Type B pancreatic cell (in vitro differentiated cells): ENCODE data around the gene ELK3. TPM values are rescaled to one million over a fixed set of nuclear protein-coding genes. Genes with fewer than 3 reads are reported as not detected.
A peak's percentile ranks its signal among the peaks of the same experiment; 100 is the strongest.

Source experiments
- DNase-seq: peaks from one replicate; pipeline ENCODE4 v3.0.0; 2021; ENCODE audit warnings: mixed read lengths; ENCODE audit not compliant: unreplicated experiment; ENCODE audit errors: extremely low spot score
- H3K27ac Mint-ChIP-seq: 2 replicates; pipeline ENCODE4 v1.8.0; 2021; ENCODE audit warnings: mild to moderate bottlenecking, mixed read lengths
- H3K27me3 Mint-ChIP-seq: 2 replicates; pipeline ENCODE4 v1.8.0; 2021; ENCODE audit warnings: mixed read lengths
- H3K36me3 Mint-ChIP-seq: 2 replicates; pipeline ENCODE4 v1.8.0; 2021; ENCODE audit warnings: mixed read lengths
- H3K4me1 Mint-ChIP-seq: one replicate; pipeline ENCODE4 v1.8.0; 2021; ENCODE audit warnings: mixed read lengths; ENCODE audit not compliant: unreplicated experiment
- H3K4me3 Mint-ChIP-seq: 2 replicates; pipeline ENCODE4 v1.8.0; 2021; ENCODE audit warnings: mild to moderate bottlenecking, mixed read lengths
- H3K9me3 Mint-ChIP-seq: 2 replicates; pipeline ENCODE4 v1.8.0; 2021; ENCODE audit warnings: mixed read lengths
- total RNA-seq: library from RNA; stranded (reverse); gene quantifications from 2 replicates; pipeline ENCODE4 v1.2.1, GENCODE V29; 2021; ENCODE audit warnings: low replicate concordance
- TF ChIP-seq, protein P1 (sequence below): fragments of 200-600 bp; sonication (generic); conservative IDR thresholded peaks from 2 replicates; pipeline ENCODE4 v1.5.0; 2021; ENCODE audit warnings: antibody characterized with exemption, mild to moderate bottlenecking

The ELK3 gene
- total RNA-seq, 1 donor from 2014 or later, result 17.6 TPM

DNA sequence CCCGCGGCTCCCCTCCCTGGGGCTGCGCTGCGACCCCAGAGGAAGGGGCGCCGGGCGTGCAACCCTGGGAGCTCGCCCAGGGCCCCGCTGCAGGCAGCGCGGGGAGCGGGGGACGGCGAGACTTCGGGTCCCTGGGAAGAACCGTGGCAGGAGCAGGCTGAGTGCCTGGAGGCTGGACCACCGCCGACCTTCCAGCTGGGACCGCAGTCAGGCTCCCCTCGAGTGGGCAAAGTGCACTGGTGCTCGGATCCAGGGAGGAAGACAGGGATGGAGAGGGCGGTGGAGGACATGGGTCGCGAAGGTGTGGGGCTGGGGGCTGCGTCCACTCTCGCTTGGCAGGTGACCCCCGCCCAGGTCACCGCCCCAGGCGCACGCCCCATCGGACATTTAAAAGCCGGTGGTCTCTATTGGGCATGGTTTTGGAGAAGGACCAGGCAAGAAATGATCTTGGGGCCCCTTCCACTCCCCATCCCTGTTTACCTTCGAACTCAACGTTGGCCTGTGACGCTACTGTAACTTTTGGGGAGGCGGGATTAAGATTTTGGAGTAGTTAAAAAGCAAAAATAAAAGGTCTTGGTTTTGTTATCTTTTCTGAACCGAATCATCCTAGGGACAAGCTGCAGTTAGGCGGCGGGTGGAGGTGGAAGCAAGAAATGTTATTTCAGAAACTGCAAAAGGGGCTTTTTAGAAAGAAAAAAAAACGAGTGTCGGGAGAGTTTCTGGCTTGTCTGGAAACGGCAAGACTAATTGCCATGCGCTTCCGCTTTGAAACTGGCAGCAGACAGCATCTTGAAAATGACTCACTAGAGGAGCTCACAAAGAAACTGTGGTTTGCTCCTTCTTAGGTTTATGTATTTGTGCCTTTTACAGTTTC, 1.0 kb downstream of the ELK3 start:
- peak overlapping the region; percentile 95 for H3K4me3 Mint-ChIP-seq
- no peaks in the 10 kb centered on the region for H3K9me3 Mint-ChIP-seq
- peak overlapping the region; percentile 94 for H3K27ac Mint-ChIP-seq
- TF ChIP-seq, protein P1, sequence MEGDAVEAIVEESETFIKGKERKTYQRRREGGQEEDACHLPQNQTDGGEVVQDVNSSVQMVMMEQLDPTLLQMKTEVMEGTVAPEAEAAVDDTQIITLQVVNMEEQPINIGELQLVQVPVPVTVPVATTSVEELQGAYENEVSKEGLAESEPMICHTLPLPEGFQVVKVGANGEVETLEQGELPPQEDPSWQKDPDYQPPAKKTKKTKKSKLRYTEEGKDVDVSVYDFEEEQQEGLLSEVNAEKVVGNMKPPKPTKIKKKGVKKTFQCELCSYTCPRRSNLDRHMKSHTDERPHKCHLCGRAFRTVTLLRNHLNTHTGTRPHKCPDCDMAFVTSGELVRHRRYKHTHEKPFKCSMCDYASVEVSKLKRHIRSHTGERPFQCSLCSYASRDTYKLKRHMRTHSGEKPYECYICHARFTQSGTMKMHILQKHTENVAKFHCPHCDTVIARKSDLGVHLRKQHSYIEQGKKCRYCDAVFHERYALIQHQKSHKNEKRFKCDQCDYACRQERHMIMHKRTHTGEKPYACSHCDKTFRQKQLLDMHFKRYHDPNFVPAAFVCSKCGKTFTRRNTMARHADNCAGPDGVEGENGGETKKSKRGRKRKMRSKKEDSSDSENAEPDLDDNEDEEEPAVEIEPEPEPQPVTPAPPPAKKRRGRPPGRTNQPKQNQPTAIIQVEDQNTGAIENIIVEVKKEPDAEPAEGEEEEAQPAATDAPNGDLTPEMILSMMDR, result no peak
- H3K4me1 Mint-ChIP-seq, result peaks cover 19% of the 10 kb centered on the region
- H3K36me3 Mint-ChIP-seq, result no peaks in the 10 kb centered on the region
- H3K27me3 Mint-ChIP-seq, result peaks cover 17% of the 10 kb centered on the region
- DNase-seq, result no peak

DNA sequence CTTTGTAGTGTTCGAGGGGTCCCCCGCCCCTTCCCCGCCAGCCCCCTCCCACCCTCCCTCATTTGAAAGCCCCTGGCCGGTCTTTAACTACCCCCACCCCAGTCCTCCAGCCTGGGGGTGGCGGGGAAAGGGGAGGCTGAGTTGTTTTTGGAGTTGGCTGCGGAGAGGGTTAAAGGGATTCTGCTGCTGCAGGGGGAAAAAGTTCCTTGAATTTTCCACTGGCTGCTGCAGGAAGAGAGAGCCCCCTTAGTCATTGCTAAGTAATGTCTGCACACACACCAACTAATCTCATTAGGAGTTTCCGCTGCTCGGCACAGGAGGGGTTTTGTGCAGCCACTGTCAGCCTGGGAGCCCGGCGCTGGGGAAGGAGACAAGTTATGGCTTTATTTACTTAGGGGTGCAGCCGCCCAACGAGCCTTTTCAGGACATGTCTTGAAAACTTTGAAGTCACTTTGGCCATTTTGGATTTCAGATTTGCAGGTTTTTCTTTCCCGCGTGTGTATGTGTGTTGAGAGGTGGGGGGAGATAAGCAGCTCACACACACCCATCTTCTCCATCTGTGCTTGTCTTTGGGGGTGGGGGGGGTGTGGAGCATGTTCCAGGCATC, 1.8 kb downstream of the ELK3 start:
- no peak for DNase-seq
- Mint-ChIP-seq H3K36me3 (no peaks in the 10 kb centered on the region), H3K9me3 (no peaks in the 10 kb centered on the region), H3K4me3 (peak overlapping the region; percentile 95), H3K4me1 (peaks cover 19% of the 10 kb centered on the region), H3K27ac (peak overlapping the region; percentile 94), H3K27me3 (peaks cover 17% of the 10 kb centered on the region)
- TF ChIP-seq, protein P1, result no peak

DNA sequence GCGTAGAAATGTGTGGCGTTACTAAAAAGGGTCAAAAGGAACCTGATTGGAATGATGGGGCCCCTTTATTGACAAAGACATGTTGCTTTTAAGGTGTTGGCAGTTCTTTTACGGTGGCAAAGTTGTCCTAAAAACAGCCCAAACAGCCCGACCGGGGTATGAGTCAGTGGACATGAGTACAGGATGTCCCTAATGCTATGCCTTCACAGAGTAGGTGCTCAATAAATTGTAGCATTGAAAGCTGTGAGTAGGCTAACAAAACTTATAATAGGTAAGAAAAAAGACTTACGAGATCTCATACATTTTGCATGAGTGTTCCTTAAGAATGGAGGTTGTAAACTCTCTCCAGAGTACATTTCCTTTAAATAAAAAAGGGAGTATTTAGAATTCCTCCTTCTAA, 2.6 kb downstream of the ELK3 start:
- DNase-seq, result no peak
- Mint-ChIP-seq H3K27ac (no peak overlapping the region), H3K27me3 (peaks cover 17% of the 10 kb centered on the region), H3K36me3 (peaks cover under 1% of the 10 kb centered on the region), H3K4me3 (no peak overlapping the region), H3K4me1 (peaks cover 19% of the 10 kb centered on the region), H3K9me3 (peaks cover under 1% of the 10 kb centered on the region)
- TF ChIP-seq, protein P1, result no peak

DNA sequence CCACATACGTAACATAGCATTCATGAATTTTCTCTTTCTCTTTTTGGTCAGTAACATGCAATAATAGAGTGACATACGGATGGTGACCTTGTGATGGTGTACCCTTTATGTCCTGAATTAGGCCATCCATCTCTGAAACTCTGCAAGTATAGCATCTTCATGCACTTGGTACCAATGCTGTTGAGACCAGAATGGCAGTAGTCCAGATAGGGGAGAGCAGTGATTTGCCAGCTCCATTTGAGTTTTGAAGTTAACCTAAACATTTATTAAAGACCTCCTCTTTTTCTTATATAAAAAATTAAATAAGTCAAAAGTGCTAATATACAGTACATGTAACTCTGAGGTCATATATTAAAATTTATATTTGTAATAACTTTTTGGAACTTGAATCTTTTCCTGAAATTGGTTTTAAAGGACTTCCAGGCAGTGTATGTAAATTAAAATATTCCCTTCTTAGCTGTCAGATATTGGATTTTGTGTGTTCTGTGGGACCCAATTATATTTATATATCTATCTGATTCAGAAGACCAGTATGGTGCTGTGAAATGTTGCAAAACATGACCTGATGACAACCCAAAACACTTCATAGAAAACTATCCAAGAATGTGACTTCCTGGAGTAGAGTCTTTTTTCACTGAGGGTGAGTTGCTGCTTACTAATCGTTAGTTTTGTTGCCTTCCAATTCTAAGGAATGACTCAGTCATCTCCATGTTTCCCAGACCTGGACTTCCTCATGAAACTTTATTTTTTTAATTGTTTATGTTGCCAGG, 3.5 kb downstream of the ELK3 start:
- Mint-ChIP-seq H3K36me3 (peaks cover 4% of the 10 kb centered on the region), H3K4me1 (peaks cover 19% of the 10 kb centered on the region), H3K9me3 (peaks cover 5% of the 10 kb centered on the region), H3K27ac (peak overlapping the region; percentile 50), H3K27me3 (peaks cover 15% of the 10 kb centered on the region), H3K4me3 (no peak overlapping the region)
- no peak for DNase-seq
- TF ChIP-seq, protein P1, result no peak

DNA sequence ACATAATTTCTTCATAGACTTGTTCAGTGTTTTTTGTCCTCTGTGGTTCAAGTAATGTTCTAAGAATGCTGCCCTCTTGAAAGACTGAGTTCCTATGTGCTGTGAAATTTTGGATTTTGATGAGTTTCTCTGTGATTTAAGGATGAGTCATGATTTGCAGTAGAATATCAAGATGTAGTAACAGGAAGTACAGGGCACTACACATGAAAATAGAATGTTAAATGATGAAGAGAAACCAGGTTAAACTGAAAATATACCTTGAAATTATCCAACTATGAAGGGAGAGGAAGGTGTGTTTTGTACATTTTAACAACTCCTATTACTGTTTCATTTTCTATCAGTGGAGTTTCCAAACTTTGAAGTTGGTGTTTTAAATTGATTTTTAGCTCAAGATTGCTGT, 4.8 kb downstream of the ELK3 start:
- H3K4me1 Mint-ChIP-seq, result peaks cover 19% of the 10 kb centered on the region
- H3K9me3 Mint-ChIP-seq, result peaks cover 5% of the 10 kb centered on the region
- H3K4me3 Mint-ChIP-seq, result peak overlapping the region; percentile 21
- peaks cover 15% of the 10 kb centered on the region for H3K27me3 Mint-ChIP-seq
- no peak for DNase-seq
- peaks cover 4% of the 10 kb centered on the region for H3K36me3 Mint-ChIP-seq
- H3K27ac Mint-ChIP-seq, result peak overlapping the region; percentile 50
- TF ChIP-seq, protein P1, result no peak
